ENCODE results near the gene SUSD6. TPM values are rescaled to one million over a fixed set of nuclear protein-coding genes. Genes with fewer than 3 reads are reported as not detected.

Gene SUSD6
- polyA plus RNA-seq, 1 of the 3 experiments (the other 2 are of a cell fraction) = 8.5 TPM

DNA sequence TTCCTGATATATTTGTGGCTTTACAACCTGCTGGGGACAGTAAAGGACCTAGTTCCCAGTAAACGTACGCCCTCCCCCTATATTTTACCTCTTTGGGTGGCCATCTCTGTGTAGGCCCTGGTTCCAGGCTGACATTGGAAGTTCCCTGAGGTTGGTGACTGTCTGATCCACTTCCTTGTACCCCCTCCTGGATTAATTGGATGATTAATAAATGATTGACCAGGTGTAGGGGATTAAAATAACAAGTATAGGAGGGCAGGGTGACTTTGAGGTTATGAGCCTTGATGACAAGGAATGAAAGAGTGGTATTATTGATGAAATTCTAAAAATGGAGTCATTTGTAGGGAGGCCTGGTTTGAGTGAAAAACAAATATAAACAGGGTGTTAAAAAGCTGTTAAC, 9.6 kb downstream of the SUSD6 start (continued):
- TF ChIP-seq, protein P1, sequence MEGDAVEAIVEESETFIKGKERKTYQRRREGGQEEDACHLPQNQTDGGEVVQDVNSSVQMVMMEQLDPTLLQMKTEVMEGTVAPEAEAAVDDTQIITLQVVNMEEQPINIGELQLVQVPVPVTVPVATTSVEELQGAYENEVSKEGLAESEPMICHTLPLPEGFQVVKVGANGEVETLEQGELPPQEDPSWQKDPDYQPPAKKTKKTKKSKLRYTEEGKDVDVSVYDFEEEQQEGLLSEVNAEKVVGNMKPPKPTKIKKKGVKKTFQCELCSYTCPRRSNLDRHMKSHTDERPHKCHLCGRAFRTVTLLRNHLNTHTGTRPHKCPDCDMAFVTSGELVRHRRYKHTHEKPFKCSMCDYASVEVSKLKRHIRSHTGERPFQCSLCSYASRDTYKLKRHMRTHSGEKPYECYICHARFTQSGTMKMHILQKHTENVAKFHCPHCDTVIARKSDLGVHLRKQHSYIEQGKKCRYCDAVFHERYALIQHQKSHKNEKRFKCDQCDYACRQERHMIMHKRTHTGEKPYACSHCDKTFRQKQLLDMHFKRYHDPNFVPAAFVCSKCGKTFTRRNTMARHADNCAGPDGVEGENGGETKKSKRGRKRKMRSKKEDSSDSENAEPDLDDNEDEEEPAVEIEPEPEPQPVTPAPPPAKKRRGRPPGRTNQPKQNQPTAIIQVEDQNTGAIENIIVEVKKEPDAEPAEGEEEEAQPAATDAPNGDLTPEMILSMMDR (IDR thresholded peaks at IDR 0.05) = no peak
- TF ChIP-seq PBX3 (IDR thresholded peaks at IDR 0.05) (no peak), ELF1 (IDR thresholded peaks at IDR 0.05) (no peak), TCF12 (IDR thresholded peaks at IDR 0.05) (no peak), CHD2 (IDR thresholded peaks at IDR 0.05; ENCODE audit: low read length, partially characterized antibody) (no peak), RFX5 (IDR thresholded peaks at IDR 0.05; ENCODE audit: low read length) (no peak)

DNA sequence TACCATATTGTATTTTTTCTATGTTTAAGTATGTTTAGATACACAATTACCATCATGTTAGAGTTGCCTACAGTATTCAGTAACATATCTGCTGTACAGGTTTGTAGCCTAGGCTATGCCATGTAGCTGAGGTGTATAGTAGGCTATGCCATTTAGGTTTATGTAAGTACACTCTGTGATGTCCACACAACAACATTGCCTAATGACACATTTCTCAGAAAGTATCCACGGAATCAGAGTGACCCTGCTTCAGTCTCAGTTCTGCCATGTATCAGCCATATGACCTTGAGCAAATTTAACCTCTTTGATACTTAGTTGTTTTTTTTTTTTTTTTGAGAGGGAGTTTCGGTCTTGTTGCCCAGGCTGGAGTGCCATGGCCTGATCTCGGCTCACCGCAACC, 12.7 kb downstream of the SUSD6 start:
- ChIA-PET POLR2A (no interaction called here), CTCF (interaction anchor here (1.1 kb wide), 1 partner anchor 21 kb away, joined by 4 read pairs; no protein-coding TSS in a partner anchor)
- no peak overlapping the region for H2AFZ ChIP-seq (ENCODE audit: low read depth)
- peaks cover 2 to 10% of the 10 kb centered on the region in 2 experiments; a peak in 1 of 4 replicates for H3K4me1 ChIP-seq (ENCODE audit: control insufficient read depth in 1 of 2, insufficient read depth in 2 of 2, low read depth in 1 of 2, low read length in 1 of 2)
- 0 out of 2 replicates have a peak, but pooled peaks cover 12% of the 10 kb centered on the region for H4K20me1 ChIP-seq (ENCODE audit: insufficient read depth)
- H3F3A ChIP-seq (replicated peaks; ENCODE audit: insufficient read depth) = no peaks in the 10 kb centered on the region
- TF ChIP-seq USF1 (IDR thresholded peaks at IDR 0.05; ENCODE audit: borderline replicate concordance, low read depth) (no peak), RCOR1 (IDR thresholded peaks at IDR 0.05; ENCODE audit: low read length) (no peak), EZH2phosphoT487 (IDR thresholded peaks at IDR 0.05; ENCODE audit: borderline replicate concordance, low read depth) (no peak), MEF2A (IDR thresholded peaks at IDR 0.05; ENCODE audit: borderline replicate concordance, low read depth) (no peak), FOXM1 (IDR thresholded peaks at IDR 0.05; ENCODE audit: low read depth) (no peak), TEAD4 (IDR thresholded peaks at IDR 0.05; ENCODE audit: borderline replicate concordance, insufficient read depth) (no peak), PBX3 (IDR thresholded peaks at IDR 0.05) (no peak), NFIC (IDR thresholded peaks at IDR 0.05; ENCODE audit: borderline replicate concordance) (no peak), EP300 (IDR thresholded peaks at IDR 0.05; ENCODE audit: borderline replicate concordance in 1 of 2, low read depth in 1 of 2, low read length in 1 of 2) (no peak), JUND (IDR thresholded peaks at IDR 0.05) (no peak)
- TF ChIP-seq, protein P2, sequence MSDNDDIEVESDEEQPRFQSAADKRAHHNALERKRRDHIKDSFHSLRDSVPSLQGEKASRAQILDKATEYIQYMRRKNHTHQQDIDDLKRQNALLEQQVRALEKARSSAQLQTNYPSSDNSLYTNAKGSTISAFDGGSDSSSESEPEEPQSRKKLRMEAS (IDR thresholded peaks at IDR 0.05; ENCODE audit: low read depth) = no peak
- TF ChIP-seq, protein P3, sequence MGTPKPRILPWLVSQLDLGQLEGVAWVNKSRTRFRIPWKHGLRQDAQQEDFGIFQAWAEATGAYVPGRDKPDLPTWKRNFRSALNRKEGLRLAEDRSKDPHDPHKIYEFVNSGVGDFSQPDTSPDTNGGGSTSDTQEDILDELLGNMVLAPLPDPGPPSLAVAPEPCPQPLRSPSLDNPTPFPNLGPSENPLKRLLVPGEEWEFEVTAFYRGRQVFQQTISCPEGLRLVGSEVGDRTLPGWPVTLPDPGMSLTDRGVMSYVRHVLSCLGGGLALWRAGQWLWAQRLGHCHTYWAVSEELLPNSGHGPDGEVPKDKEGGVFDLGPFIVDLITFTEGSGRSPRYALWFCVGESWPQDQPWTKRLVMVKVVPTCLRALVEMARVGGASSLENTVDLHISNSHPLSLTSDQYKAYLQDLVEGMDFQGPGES (IDR thresholded peaks at IDR 0.05; ENCODE audit: low read depth, low read length) = no peak
- H3K9ac ChIP-seq = no peak overlapping the region
- no peak overlapping the region for H3K4me2 ChIP-seq
- H3K4me3 ChIP-seq (ENCODE audit: low read depth in 2 of 2, low read length in 1 of 2) = no peak overlapping the region
- WGBS (ENCODE audit: low lambda C conversion rate) = 94% methylated on average over 4 of the region's 4 CpGs
- no peak overlapping the region for H3K27ac ChIP-seq (ENCODE audit: low read depth in 2 of 2, low read length in 1 of 2)
- H3K9me3 ChIP-seq = no peaks in the 10 kb centered on the region
- no peaks in the 10 kb centered on the region for H3K27me3 ChIP-seq (ENCODE audit: insufficient read depth)
- no peaks in the 10 kb centered on the region for H3K9me2 ChIP-seq
- peaks cover 53% of the 10 kb centered on the region for H3K79me2 ChIP-seq (ENCODE audit: insufficient read depth)
- no peaks in the 10 kb centered on the region for H3K36me3 ChIP-seq (replicated peaks in 1 of 2; ENCODE audit: control insufficient read depth in 1 of 2, insufficient read depth in 2 of 2, low read length in 1 of 2)
- DNase-seq = no peak
